AML-193 (cell line): Measurements from ENCODE around the gene CXXC5.

Source experiments
- DNase-seq, 2 experiments: peaks; one replicate each; lab custom pipeline; 2025; lab: John Stamatoyannopoulos, UW

Gene CXXC5

GRCh38 chr5:139664727-139665351 is 16.7 kb downstream of the CXXC5 start:
- no peak for DNase-seq

DNA sequence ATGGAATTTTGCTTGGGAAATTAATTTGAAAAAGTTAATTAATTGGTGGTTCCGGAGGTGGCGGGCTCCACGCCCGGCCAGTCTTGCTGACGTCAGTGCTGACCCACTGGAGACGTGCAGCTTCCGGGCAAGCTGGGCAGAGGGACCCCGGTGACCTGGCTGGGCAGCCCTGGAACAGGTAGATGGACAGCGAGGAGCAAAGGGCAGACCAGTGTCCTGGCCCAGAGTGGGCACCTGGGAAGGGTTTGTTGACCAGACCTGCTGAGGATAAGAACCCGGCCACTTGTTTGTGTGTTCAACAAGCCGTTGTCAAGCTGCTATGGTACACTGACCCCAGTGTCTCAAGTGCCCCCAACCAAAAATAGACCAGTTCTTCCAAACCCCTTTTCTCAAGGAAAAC is 17.5 kb downstream of the CXXC5 start:
- DNase-seq, result no peak

- DNase-seq, result no peak
Measured at GRCh38 chr5:139666551-139666950, 18.4 kb downstream of the CXXC5 start.

GRCh38 chr5:139667001-139667729 is 19.0 kb downstream of the CXXC5 start:
- no peak for DNase-seq

GRCh38 chr5:139667730-139668063 is 19.5 kb downstream of the CXXC5 start:
- DNase-seq, result no peak

DNA sequence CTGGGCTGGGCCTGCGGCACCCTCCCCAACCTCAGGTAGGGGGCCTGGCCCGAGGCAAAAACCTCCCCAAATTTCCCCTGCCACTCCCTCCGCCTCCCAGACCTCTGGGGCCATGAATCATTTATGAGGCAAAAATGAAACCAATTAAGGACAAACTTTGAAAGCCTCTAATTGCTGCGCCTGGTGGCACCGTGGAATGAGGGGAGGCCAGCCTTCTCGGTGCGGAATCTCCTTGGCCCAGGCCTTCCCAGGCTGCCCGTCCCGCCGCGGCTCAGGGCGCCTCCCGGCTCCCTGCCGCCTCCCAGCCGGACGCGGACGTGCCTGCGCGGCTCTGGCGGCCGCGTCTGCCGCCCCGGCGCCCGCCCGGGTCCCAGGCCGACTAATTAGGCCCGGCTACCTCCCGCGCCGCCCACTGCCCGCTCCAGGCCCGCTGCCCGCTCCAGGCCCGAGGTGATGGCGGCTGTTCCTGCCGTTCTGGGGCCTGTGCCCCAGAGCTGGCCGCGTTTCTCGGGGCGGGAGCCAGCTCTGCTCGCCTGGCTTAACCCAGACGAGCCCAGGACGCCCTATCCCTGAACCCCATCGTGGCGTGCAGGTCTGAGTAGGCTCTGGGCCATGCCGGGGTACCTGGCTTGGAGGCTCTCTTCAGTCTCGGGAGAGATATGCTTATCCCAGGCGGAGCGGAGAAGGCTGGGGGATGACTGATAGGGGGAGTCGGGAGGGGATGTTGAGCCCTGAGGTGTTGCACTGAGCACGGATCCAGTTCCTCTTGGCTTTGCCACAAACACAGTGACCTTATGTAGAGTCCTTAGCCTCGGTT is 20.1 kb downstream of the CXXC5 start:
- DNase-seq, result no peak

GRCh38 chr5:139668924-139669661 is 20.9 kb downstream of the CXXC5 start:
- no peak for DNase-seq

- DNase-seq, result no peak
Measured at GRCh38 chr5:139669662-139670368, 21.7 kb downstream of the CXXC5 start.

DNA sequence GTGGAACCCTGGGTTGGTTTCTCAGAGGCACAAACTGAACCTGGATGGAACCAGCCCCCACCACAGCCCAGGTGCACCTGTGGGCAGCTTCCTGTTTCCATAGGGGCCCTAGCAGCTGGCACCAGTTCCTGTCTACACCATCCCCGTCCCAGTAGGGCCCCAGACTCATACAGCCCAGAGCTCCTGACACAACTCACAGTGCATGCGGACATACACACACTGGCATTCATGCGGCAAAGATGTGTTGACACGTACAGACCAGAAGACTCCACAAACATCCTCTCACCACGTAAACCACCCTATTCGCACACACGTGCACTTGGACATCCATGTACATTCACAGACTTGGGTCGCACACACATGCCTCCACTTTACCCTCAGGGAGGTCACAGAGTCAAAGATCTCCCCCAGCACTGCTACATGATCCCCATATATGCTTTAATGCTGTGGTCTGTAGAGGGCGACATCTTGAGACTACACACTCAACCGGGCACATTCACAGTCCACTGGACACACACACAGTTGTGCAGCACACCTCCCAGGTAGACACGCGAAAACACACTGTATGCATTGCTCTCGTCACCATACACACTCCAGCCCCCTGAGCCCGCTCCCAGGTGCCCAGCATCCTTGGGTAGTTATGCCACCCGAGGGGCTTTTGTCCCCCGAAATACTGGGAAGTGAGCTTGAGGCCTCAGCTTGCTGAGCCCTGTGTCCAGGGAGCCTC is 22.4 kb downstream of the CXXC5 start:
- DNase-seq, result no peak

- DNase-seq, result no peak
Measured at GRCh38 chr5:139671096-139671841, 23.1 kb downstream of the CXXC5 start.

- no peak for DNase-seq
Measured at GRCh38 chr5:139675213-139675612, 27.1 kb downstream of the CXXC5 start.

GRCh38 chr5:139675825-139676224 is 27.7 kb downstream of the CXXC5 start:
- DNase-seq, result no peak

DNA sequence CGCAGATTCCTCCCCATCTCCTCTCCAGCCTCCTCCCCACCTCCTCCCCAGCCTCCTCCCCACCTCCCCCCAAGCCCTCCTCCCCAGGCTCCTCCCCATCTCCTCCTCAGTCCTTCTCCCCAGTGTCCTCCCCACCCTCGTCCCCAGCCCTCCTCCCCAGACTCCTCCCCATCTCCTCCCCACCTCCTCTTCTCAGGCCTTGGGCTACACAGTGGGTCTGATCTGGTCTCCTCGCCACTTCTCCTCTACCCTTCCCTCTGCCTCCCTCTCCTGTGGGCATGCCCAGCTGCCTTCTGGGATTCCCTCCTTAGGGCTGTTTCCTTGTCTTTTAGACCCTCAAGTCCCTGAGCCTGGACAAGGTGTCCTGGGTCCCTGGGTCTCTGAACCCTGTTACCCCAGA is 28.3 kb downstream of the CXXC5 start:
- DNase-seq, result no peak

DNA sequence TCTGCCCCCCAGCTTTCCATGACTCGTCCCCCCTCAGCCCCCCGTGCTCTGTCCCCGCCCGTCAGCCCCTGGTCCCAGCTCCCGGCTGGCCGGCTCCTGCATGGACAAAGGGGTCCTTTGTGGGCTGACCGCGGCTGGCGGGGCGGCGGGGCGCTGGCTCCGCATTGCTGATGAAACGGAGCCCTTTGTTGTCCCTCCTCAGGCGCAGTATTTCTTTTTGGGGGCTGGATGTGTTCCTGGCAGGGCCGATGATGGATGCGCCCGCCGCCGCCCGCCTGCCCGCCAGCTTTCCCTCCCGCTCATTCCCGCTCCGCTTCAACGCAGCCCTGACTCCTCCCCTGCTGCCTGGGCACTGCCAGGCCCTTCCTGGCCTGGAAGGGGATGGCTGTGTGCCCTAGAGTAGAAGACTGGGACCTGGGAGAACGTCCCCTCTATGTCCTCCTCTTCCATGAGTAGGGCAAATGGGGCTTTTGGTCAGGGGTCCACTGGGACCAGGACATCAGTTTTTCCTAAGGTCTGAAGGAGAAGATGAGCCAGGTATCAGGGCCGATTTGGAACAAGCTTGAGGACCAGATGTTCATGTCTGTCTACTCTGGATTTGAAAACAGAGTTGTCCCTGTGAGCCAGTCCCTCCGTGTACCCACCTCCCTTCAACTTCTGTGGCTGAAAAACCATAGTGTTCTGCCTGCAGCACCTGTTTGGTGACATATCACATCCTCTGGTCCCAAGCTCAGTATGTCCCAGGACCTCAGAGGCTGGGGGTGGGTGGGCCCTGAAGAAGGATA is 29.0 kb downstream of the CXXC5 start:
- no peak for DNase-seq

DNA sequence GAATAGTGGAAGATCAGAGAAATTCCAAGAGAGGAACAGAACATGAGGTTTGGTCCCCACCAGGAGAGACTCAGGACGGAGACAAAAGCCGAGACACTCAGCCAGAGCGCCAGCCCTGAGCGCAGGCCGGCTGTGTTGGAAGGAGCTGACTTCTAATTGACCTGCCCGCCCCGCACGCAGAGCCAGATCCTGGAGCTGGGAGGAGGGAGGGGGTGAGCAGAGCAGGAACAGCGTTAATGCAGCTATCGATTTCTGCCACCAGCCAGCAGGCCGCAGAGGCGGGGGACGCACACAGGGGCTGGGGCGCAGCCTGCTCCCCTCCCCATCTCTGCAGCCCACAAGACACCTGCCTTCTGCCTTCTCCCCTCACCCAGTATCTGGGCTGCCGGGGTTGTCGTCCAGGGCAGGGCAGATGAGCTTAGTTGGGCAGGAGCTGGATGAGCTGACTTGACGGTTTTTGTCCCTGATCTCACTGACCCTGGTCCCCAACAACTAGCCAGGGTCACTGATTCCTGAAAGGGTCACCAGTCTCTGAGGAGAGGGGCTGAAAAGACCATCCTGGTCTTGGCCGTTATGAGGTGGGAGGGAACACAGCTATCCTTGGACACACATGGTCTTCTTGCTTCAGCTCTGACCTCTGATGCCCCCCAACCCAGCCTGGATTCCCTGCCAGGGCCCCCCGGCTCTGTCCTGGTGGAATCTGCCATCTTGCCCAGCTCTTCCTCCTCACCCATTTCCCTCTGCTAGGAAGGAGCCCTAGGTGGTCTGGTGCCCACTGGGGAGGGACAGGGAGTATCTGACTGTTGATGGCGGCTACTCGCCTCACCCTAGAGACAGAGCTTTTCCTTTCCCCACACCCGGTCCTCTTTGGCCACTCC is 29.8 kb downstream of the CXXC5 start:
- no peak for DNase-seq

DNA sequence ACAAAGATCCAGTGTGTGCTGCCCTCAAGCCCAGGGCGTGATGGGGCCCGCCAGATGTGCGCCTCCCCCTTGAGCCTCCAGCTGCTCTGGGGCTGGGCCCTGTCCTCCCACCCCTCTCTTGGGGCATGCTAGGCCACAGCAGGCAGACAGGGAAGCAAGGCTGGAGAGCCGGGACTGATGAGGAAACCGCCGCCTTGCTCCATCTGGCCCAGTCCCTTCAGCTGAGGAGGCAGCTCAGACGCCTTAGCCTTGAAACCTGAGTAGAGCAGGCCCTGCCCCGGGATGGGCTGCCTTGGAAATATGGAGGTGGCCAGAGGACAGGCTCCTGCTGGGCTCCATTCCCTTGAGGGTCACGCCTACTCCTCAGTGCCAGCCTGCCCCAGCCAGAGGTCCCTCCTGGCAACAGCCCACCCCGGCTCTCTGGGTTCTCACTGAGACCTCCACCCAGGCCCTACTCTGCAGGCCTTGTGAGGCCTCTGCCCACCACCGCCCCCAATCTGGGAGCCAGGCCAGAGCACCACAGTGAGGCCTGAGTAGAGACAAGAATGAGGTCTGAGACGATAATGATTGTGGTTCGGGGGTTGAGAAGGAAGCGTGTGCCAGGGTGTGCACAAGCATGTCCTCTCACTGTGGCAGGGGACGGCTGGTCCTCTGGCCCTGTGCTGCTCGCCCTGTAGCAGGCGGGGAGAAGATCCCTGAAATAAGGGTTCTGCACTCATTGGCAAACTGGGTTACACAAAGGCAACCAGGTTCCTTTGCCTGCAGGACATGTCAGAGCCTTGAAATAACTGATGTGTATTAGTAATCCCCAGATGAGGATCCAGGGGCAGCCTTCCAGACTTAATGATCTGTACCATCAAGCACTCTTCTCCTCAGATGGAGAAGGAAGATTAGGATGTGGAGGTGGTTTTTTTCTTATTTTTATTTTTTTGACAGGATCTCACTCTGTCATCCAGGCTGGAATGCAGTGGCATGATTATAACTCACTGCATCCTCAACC is 30.9 kb downstream of the CXXC5 start:
- no peak for DNase-seq

- no peak for DNase-seq
Measured at GRCh38 chr5:139680368-139681111, 32.4 kb downstream of the CXXC5 start.
